ENCODE measurements around the gene ANKRD33B. TPM values are rescaled to one million over a fixed set of nuclear protein-coding genes. Genes with fewer than 3 reads are reported as not detected.
A peak's percentile ranks its signal among the peaks of the same experiment; 100 is the strongest.

The ANKRD33B gene
- total and polyA plus RNA-seq, 9 of the 15 experiments (the other 6 are each of a cell fraction or from before 2014, with no cell fraction given) = 0.10 to 1.7 (median 0.40) TPM

GRCh38 chr5:10588779-10589447 is 25.0 kb downstream of the ANKRD33B start (continued):
- TF ChIP-seq KLF10 (CRISPR knock-in tag; IDR thresholded peaks at IDR 0.05) = no peak
- peak; percentile 88 for TF ChIP-seq ZKSCAN8 (CRISPR knock-in tag; IDR thresholded peaks at IDR 0.05)
- TF ChIP-seq C11orf30 (IDR thresholded peaks at IDR 0.05; ENCODE audit: low read depth) = peak; percentile 69
- peak; percentile 93 for TF ChIP-seq ZNF584 (CRISPR knock-in tag; IDR thresholded peaks at IDR 0.05; ENCODE audit: low read depth)
- peak; percentile 100 for TF ChIP-seq TEAD4 (IDR thresholded peaks at IDR 0.05; ENCODE audit: low read length)
- TF ChIP-seq TEAD4 (CRISPR knock-in tag; IDR thresholded peaks at IDR 0.05; ENCODE audit: borderline replicate concordance) = no peak
- no peak for TF ChIP-seq SUPT5H (IDR thresholded peaks at IDR 0.05)
- TF ChIP-seq FOXK2 (conservative IDR thresholded peaks at IDR 0.05 in 1 of 2, IDR thresholded peaks at IDR 0.05 in 1 of 2; ENCODE audit: low read depth in 2 of 2) = peak; percentile 90 to 93
- TF ChIP-seq TEAD1 (CRISPR knock-in tag; IDR thresholded peaks at IDR 0.05) = peak; percentile 75 to 89; a peak in 3 of 4 replicates
- TF ChIP-seq HEY1 (CRISPR knock-in tag; IDR thresholded peaks at IDR 0.05; ENCODE audit: borderline replicate concordance) = no peak
- TF ChIP-seq HLTF (IDR thresholded peaks at IDR 0.05) = peak; percentile 92
- TF ChIP-seq SMARCE1 (IDR thresholded peaks at IDR 0.05) = peak; percentile 100
- TF ChIP-seq NBN (IDR thresholded peaks at IDR 0.05; ENCODE audit: low read depth) = peak; percentile 96
- peak; percentile 56 for TF ChIP-seq JUN (IDR thresholded peaks at IDR 0.05; ENCODE audit: borderline replicate concordance, low read depth, low read length)
- TF ChIP-seq JUN (CRISPR knock-in tag; IDR thresholded peaks at IDR 0.05; ENCODE audit: borderline replicate concordance) = no peak
- no peak for TF ChIP-seq ELF4 (CRISPR knock-in tag; IDR thresholded peaks at IDR 0.05)
- peak; percentile 86 for TF ChIP-seq SP1 (CRISPR knock-in tag; IDR thresholded peaks at IDR 0.05)
- peak; percentile 68; the same call in 1 of the 2 replicates for TF ChIP-seq SPI1 (IDR thresholded peaks at IDR 0.05; ENCODE audit: borderline replicate concordance, low read depth, low read length)
- TF ChIP-seq E2F4 (CRISPR knock-in tag; IDR thresholded peaks at IDR 0.05; ENCODE audit: low read depth) = no peak
- no peak for TF ChIP-seq ZNF431 (CRISPR knock-in tag; IDR thresholded peaks at IDR 0.05)
- peak; percentile 84 for TF ChIP-seq MAX (CRISPR knock-in tag; IDR thresholded peaks at IDR 0.05)
- TF ChIP-seq TRIM28 (IDR thresholded peaks at IDR 0.05) = no peak; the same call in none of the 2 replicates
- TF ChIP-seq ZNF444 (CRISPR knock-in tag; IDR thresholded peaks at IDR 0.05) = no peak; the same call in 1 of the 2 replicates
- peak; percentile 94 for TF ChIP-seq NFIC (IDR thresholded peaks at IDR 0.05)
- no peak for TF ChIP-seq ZNF143 (CRISPR knock-in tag; IDR thresholded peaks at IDR 0.05)
- no peak for TF ChIP-seq TRIM25 (IDR thresholded peaks at IDR 0.05; ENCODE audit: borderline replicate concordance)
- TF ChIP-seq CBX2 (IDR thresholded peaks at IDR 0.05; ENCODE audit: insufficient read depth, low read length, poor library complexity, severe bottlenecking) = no peak
- peak; percentile 86 for TF ChIP-seq MXI1 (IDR thresholded peaks at IDR 0.05; ENCODE audit: low read depth, low read length)
- no peak for TF ChIP-seq BDP1 (IDR thresholded peaks at IDR 0.05; ENCODE audit: insufficient read depth, insufficient read length)
- no peak for TF ChIP-seq ZNF507 (tag; conservative IDR thresholded peaks at IDR 0.05)

Data from K562 (cell line).